Breast epithelium (tissue), 3 donors: ENCODE measurements around the gene CADPS2.

ENCODE experiments used
- CTCF ChIP-seq, 3 donors: fragments of 450-650 bp; IDR thresholded peaks; one replicate each; pipeline ENCODE4 v1.5.1; 2016 to 2017; ENCODE audit warnings: antibody characterized with exemption in 3 of 3, mild to moderate bottlenecking in 3 of 3, moderate library complexity in 3 of 3
- POLR2A ChIP-seq: fragments of 450-650 bp; IDR thresholded peaks from one replicate; pipeline ENCODE4 v1.6.1; 2016; ENCODE audit warnings: antibody characterized with exemption, mild to moderate bottlenecking, moderate library complexity

- TF ChIP-seq CTCF (IDR thresholded peaks at IDR 0.05), result no peak
- no peak for TF ChIP-seq POLR2A
Measured at GRCh38 chr7:122750389-122750788, 135.9 kb downstream of the CADPS2 start.
